Umbilical cord (tissue), 2 donors: ENCODE results near the gene OTUB1. TPM values are rescaled to one million over a fixed set of nuclear protein-coding genes. Genes with fewer than 3 reads are reported as not detected.

Experiments
- DNase-seq: peaks from one replicate; pipeline ENCODE4 v3.0.0-alpha.2; 2015; ENCODE audit warnings: low spot score
- total RNA-seq: library from RNA; depleted of rRNA; stranded (reverse); fragments of >200 nt; gene quantifications from one replicate; pipeline ENCODE4 v1.2.3, GENCODE V29; 2014; ENCODE audit warnings: low replicate concordance; ENCODE audit not compliant: insufficient read depth

Gene OTUB1
- total RNA-seq, 1 donor from 2014 or later = 17.6 TPM

- peak; percentile 100 for DNase-seq
Observed at GRCh38 chr11:63974259-63975143, 11.7 kb upstream of the OTUB1 start, which contains the start of gene COX8A. Gene COX8A, plus strand, starts transcription at chr11:63974620. Its CDS starts 61 bp downstream, at chr11:63974681.

GRCh38 chr11:63978551-63979239 lies 7.5 kb upstream of the OTUB1 start:
- DNase-seq = peak; percentile 52

DNA sequence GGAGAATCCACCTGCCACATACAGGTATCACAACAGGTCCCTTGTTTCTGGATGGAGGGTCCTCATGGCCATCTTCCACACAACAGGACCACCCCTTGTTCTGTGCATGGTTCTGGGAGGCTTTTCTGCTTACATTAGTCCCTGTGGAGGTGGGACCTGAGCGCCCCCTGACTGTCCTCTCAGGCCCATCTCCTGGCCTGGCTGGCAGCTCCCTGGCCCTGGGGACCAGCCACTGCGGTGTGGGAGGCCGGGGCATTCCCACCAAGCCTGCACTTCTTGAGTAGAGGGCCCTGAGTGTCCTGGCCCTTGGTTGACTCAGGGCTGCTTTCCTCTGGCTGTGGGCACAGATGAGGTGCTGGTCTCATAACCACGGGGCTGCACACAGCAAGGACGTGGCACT lies 6.8 kb upstream of the OTUB1 start:
- DNase-seq = no peak

- DNase-seq = no peak
Observed at GRCh38 chr11:63985812-63986155, 454 bp upstream of the OTUB1 start.

- DNase-seq = no peak
Observed at GRCh38 chr11:63986932-63987513, 785 bp downstream of the OTUB1 start.

DNA sequence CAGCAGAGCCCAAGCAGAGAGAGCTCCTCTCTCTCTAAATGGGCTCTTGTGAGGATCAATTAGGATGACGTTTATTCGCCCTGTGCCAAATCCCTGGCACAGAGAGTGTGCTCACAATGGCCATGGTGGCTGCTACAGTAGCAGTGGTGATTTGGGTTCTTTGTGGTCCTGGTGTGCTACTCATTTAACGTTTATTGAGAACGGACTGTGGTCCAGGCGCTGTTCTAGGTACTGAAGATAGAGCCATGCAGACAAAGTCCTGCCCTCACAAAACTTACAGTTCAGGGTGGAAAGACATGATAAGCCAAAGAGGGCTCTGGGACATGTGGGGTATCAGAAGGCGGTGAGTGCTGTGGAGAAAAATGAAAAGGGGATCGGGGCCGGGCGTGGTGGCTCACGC lies 5.3 kb downstream of the OTUB1 start:
- DNase-seq = no peak

DNA sequence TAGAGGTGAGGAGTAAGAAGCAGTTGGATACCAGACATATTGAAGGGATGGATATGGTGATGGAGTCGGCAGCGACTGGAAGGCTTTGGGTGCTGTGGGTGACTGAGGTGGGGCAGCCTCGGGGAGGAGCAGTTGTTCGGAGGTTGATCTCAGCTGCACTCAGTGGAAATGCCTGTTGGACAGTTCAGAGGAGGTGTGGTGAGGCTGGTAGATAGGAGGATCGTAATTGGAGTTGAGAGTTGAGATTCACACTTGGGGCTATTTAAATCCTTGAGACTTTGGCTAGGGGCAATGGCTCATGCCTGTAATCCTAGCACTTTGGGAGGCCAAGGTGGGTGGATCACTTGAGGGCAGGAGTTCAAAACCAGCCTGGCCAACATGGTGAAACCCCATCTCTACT lies 6.9 kb downstream of the OTUB1 start:
- no peak for DNase-seq

- no peak for DNase-seq
Observed at GRCh38 chr11:63993993-63994392, 7.8 kb downstream of the OTUB1 start.

DNA sequence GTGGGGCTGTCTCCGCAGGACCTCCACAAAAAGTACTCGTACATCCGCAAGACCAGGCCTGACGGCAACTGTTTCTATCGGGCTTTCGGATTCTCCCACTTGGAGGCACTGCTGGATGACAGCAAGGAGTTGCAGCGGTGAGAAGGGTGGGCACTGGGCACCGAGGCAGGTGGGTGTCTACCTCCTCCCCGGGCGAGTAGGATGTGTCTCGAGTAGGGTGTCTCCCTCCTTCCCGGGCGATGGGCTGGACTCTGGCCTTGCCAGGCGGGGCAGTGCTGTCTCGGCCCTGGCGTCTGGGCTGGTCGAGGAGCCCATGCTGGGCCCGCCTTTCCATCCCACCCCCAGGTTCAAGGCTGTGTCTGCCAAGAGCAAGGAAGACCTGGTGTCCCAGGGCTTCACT lies 10.3 kb downstream of the OTUB1 start:
- no peak for DNase-seq

DNA sequence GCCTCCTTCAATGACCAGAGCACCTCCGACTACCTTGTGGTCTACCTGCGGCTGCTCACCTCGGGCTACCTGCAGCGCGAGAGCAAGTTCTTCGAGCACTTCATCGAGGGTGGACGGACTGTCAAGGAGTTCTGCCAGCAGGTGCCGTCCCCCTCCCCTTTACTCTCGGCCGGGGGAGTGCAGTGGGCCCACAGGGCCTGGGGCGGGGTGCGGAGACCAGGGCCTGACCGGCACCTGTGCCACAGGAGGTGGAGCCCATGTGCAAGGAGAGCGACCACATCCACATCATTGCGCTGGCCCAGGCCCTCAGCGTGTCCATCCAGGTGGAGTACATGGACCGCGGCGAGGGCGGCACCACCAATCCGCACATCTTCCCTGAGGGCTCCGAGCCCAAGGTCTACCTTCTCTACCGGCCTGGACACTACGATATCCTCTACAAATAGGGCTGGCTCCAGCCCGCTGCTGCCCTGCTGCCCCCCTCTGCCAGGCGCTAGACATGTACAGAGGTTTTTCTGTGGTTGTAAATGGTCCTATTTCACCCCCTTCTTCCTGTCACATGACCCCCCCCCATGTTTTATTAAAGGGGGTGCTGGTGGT lies 11.0 kb downstream of the OTUB1 start:
- no peak for DNase-seq

GRCh38 chr11:63997801-63998337 lies 11.6 kb downstream of the OTUB1 start:
- DNase-seq = no peak

GRCh38 chr11:63998558-63999348 lies 12.5 kb downstream of the OTUB1 start:
- DNase-seq = no peak

- peak; percentile 85 for DNase-seq
Observed at GRCh38 chr11:63999349-64000025, 13.2 kb downstream of the OTUB1 start.

GRCh38 chr11:64000026-64000739 lies 13.9 kb downstream of the OTUB1 start:
- DNase-seq = peak; percentile 81

DNA sequence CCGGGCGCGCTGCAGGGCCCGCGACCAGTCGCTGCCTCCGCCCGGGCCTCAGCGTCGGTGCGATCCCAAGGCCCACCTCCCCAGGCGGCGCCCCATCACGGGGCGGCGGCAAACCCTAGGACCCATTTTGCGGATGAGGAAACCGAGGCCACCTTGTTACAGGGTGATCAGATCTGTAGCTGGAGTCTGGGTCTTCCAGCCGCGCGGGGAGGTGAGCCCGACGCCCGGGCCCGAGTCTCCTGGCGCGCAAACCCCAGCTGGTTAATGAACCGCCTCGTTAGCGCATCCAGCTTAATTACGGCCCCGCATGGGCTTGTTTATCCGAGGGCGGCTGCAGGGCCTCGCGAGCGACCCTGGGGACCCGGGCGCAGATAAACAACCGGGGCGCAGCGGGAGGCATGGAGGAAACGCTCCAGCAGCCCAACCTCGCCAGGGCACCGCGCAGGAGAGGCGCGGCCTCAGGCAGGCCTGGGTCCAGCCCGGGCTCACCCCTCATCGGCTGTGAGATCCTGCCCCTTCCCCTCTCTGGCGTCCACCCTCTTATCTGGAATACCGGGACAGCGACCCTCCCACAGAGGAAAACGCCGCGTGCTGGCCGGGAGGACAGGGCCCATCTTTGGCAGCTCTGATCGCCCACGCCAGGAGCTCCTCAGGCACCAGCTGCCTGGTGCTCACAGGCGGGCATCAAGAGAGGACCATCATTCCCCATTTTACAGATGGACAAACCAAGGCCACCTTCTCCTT lies 14.7 kb downstream of the OTUB1 start:
- no peak for DNase-seq

DNA sequence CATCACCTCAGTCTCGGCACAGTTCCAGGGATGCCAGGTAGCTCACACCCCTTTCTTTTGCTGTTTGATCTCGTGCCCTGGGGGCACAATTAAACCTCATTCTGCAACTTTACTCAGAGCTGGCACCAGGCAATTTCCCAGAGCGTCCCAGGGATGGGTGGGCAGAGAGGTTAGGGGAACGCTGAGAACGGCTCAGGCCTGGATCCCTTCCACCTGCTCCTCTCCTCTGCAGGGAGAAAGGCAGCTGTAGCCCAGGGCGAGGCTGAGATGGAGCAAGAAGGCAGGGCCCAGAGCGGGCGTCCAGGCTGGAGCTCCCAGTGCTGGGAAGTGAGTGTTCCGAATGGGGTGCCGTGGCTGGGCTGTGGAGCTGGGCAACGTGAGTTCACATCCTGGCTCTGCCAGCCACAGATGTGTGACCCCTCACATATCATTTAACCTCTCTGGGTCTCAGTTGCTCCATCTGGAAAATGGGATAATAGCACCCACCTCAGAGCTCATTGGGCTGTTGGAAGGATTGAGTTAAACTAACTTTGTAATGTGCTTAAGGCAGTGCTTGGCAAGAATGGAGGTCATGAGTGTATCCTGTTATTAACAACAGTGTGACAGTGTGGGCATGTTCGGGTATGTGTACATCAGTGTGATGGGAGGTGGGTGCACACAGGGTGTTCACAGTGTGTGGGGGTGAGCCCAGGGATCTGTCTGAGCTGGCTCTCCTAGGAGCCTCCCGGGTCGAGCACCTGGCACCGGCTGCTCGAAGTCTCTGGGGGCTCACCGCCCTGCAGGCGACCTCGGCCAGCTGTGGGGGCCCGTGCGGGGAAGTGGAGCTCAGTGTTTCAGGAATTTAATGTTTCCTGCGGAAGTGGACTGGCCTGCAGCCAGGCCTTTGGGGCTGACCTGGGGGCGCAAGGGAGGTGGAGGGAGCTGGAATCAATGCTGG lies 15.5 kb downstream of the OTUB1 start:
- no peak for DNase-seq

- no peak for DNase-seq
Observed at GRCh38 chr11:64003807-64004589, 17.8 kb downstream of the OTUB1 start.
